Measurements from ENCODE around the gene GFRA1.

Gene GFRA1

GRCh38 chr10:116272440-116273283 lies at the start of gene GFRA1:
Gene GFRA1 (minus strand): TSS chr10:116273206. CDS start chr10:116272029, 1,177 bp downstream.
- FAIRE-seq (no peak), DNase-seq (ENCODE audit: insufficient read length, low spot score) (no peak)
- TF ChIP-seq POLR2A (IDR thresholded peaks at IDR 0.05; ENCODE audit: low read depth, low read length), result no peak

- no peak for DNase-seq (ENCODE audit: insufficient read length, low spot score)
- no peak for FAIRE-seq
Observed at GRCh38 chr10:116316503-116316902, 43.5 kb upstream of the GFRA1 start.

GRCh38 chr10:116312548-116312947 lies 39.5 kb upstream of the GFRA1 start:
- no peak for FAIRE-seq
- TF ChIP-seq POLR2A (IDR thresholded peaks at IDR 0.05; ENCODE audit: low read depth, low read length), result no peak
- DNase-seq (ENCODE audit: insufficient read length, low spot score), result no peak

More at GRCh38 chr10:116316503-116316902, 43.5 kb upstream of the GFRA1 start:
- TF ChIP-seq POLR2A (IDR thresholded peaks at IDR 0.05; ENCODE audit: low read depth, low read length), result no peak

GRCh38 chr10:116311706-116312490 lies 38.9 kb upstream of the GFRA1 start:
- DNase-seq (ENCODE audit: insufficient read length, low spot score), result no peak
- FAIRE-seq, result no peak
- no peak for TF ChIP-seq POLR2A (IDR thresholded peaks at IDR 0.05; ENCODE audit: low read depth, low read length)

GRCh38 chr10:116311016-116311415 lies 38.0 kb upstream of the GFRA1 start:
- FAIRE-seq, result no peak
- TF ChIP-seq POLR2A (IDR thresholded peaks at IDR 0.05; ENCODE audit: low read depth, low read length), result no peak
- DNase-seq (ENCODE audit: insufficient read length, low spot score), result no peak

GRCh38 chr10:116307455-116307854 lies 34.4 kb upstream of the GFRA1 start:
- DNase-seq (ENCODE audit: insufficient read length, low spot score), result no peak
- no peak for FAIRE-seq
- no peak for TF ChIP-seq POLR2A (IDR thresholded peaks at IDR 0.05; ENCODE audit: low read depth, low read length)

- FAIRE-seq (no peak), DNase-seq (ENCODE audit: insufficient read length, low spot score) (no peak)
- no peak for TF ChIP-seq POLR2A (IDR thresholded peaks at IDR 0.05; ENCODE audit: low read depth, low read length)
Observed at GRCh38 chr10:116306847-116307246, 33.8 kb upstream of the GFRA1 start.

- FAIRE-seq (no peak), DNase-seq (ENCODE audit: insufficient read length, low spot score) (no peak)
- TF ChIP-seq POLR2A (IDR thresholded peaks at IDR 0.05; ENCODE audit: low read depth, low read length), result no peak
Observed at GRCh38 chr10:116304923-116305322, 31.9 kb upstream of the GFRA1 start.

- DNase-seq (ENCODE audit: insufficient read length, low spot score) (no peak), FAIRE-seq (no peak)
- TF ChIP-seq POLR2A (IDR thresholded peaks at IDR 0.05; ENCODE audit: low read depth, low read length), result no peak
Observed at GRCh38 chr10:116300542-116300941, 27.5 kb upstream of the GFRA1 start.

- no peak for TF ChIP-seq POLR2A (IDR thresholded peaks at IDR 0.05; ENCODE audit: low read depth, low read length)
- no peak for FAIRE-seq
- DNase-seq (ENCODE audit: insufficient read length, low spot score), result no peak
Observed at GRCh38 chr10:116298586-116298985, 25.6 kb upstream of the GFRA1 start.

GRCh38 chr10:116296291-116296721 lies 23.3 kb upstream of the GFRA1 start:
- FAIRE-seq, result no peak

GRCh38 chr10:116292493-116292892 lies 19.5 kb upstream of the GFRA1 start:
- FAIRE-seq, result no peak
- DNase-seq (ENCODE audit: insufficient read length, low spot score), result no peak

More at GRCh38 chr10:116296291-116296721, 23.3 kb upstream of the GFRA1 start:
- TF ChIP-seq POLR2A (IDR thresholded peaks at IDR 0.05; ENCODE audit: low read depth, low read length), result no peak
- DNase-seq (ENCODE audit: insufficient read length, low spot score), result no peak

GRCh38 chr10:116289652-116290051 lies 16.6 kb upstream of the GFRA1 start:
- FAIRE-seq (no peak), DNase-seq (ENCODE audit: insufficient read length, low spot score) (no peak)
- TF ChIP-seq POLR2A (IDR thresholded peaks at IDR 0.05; ENCODE audit: low read depth, low read length), result no peak

More at GRCh38 chr10:116292493-116292892, 19.5 kb upstream of the GFRA1 start:
- TF ChIP-seq POLR2A (IDR thresholded peaks at IDR 0.05; ENCODE audit: low read depth, low read length), result no peak

GRCh38 chr10:116287906-116288501 lies 15.0 kb upstream of the GFRA1 start:
- TF ChIP-seq POLR2A (IDR thresholded peaks at IDR 0.05; ENCODE audit: low read depth, low read length), result no peak
- DNase-seq (ENCODE audit: insufficient read length, low spot score) (no peak), FAIRE-seq (no peak)
